Tibial nerve (tissue), 4 donors: ENCODE data around the gene CELSR1. TPM values are rescaled to one million over a fixed set of nuclear protein-coding genes. Genes with fewer than 3 reads are reported as not detected.

ENCODE experiments used
- DNase-seq, 2 donors: peaks; one replicate each; pipeline ENCODE4 v3.0.0-alpha.2; 2019; ENCODE audit warnings: low spot score in 2 of 2
- H3K27ac ChIP-seq, 4 donors: fragments of 200-600 bp; sonication (generic) in 3 of 4; one replicate each; pipeline ENCODE4 v1.5.1; 2017 to 2019; ENCODE audit warnings: mild to moderate bottlenecking in 1 of 4
- H3K27me3 ChIP-seq, 2 donors: fragments of 200-600 bp; sonication (generic) in 1 of 2; one replicate each; pipeline versions ENCODE4 v1.5.1 to v1.6.0; 2017 to 2019
- H3K36me3 ChIP-seq, 3 donors: fragments of 200-600 bp; sonication (generic); one replicate each; pipeline ENCODE4 v1.5.1; 2018 to 2019
- H3K4me1 ChIP-seq, 4 donors: fragments of 200-600 bp; sonication (generic) in 3 of 4; one replicate each; pipeline ENCODE4 v1.5.1; 2017 to 2019
- H3K4me3 ChIP-seq, 4 donors: fragments of 200-600 bp; sonication (generic) in 3 of 4; one replicate each; pipeline ENCODE4 v1.5.1; 2017 to 2019; ENCODE audit warnings: mild to moderate bottlenecking in 1 of 4, moderate library complexity in 1 of 4
- H3K9me3 ChIP-seq, 4 donors: fragments of 200-600 bp; sonication (generic) in 3 of 4; one replicate each; pipeline ENCODE4 v1.5.1; 2017 to 2019
- CTCF ChIP-seq, 5 experiments: fragments of 200-600 bp in 3 of 5; fragments of 450-650 bp in 2 of 5; sonication (generic) in 3 of 5; IDR thresholded peaks; one replicate each; pipeline ENCODE4 v1.5.1; 2016 to 2019; ENCODE audit warnings: antibody characterized with exemption in 5 of 5, mild to moderate bottlenecking in 3 of 5, moderate library complexity in 2 of 5
- EP300 ChIP-seq, 2 donors: sonication (generic); formaldehyde crosslinking; IDR thresholded peaks; one replicate each; pipeline ENCODE4 v1.6.1; 2017; ENCODE audit warnings: antibody characterized with exemption in 2 of 2, mild to moderate bottlenecking in 1 of 2
- POLR2A ChIP-seq, 2 donors: fragments of 450-650 bp; IDR thresholded peaks; one replicate each; pipeline ENCODE4 v1.6.1; 2017; ENCODE audit warnings: antibody characterized with exemption in 2 of 2, mild to moderate bottlenecking in 2 of 2, moderate library complexity in 2 of 2
- WGBS, 2 donors: methylation state at CpG; one replicate each; pipeline ENCODE4 v1.1.5; 2018; 5-methylcytosine and 5-hydroxymethylcytosine counted together
- total RNA-seq, 4 donors: library from RNA; depleted of rRNA; stranded (reverse); fragments of >200 nt; gene quantifications; one replicate each; pipeline ENCODE4 v1.1.0, GENCODE V29; 2016

Gene CELSR1
- total RNA-seq, 4 donors from 2014 or later: 1.0 to 5.9 (median 2.6) TPM

- no peaks in the 10 kb centered on the region for H3K36me3 ChIP-seq
- H3K4me1 ChIP-seq: no peaks in the 10 kb centered on the region
- H3K27ac ChIP-seq: peak overlapping the region in 1 of 4 donors; percentile 30
- no peak for DNase-seq
- no peaks in the 10 kb centered on the region for H3K27me3 ChIP-seq
- no peak overlapping the region for H3K4me3 ChIP-seq
- TF ChIP-seq CTCF (IDR thresholded peaks at IDR 0.05) (no peak), POLR2A (IDR thresholded peaks at IDR 0.05) (no peak), EP300 (IDR thresholded peaks at IDR 0.05) (no peak)
- 64 to 79% methylated on average over 20 of the region's 20 CpGs for WGBS, 2 donors
- no peaks in the 10 kb centered on the region for H3K9me3 ChIP-seq
Observed at GRCh38 chr22:46390105-46390651, 147.2 kb downstream of the CELSR1 start.

GRCh38 chr22:46389081-46389480 is 148.3 kb downstream of the CELSR1 start:
- Histone ChIP-seq H3K36me3 (no peaks in the 10 kb centered on the region), H3K9me3 (no peaks in the 10 kb centered on the region), H3K4me1 (no peaks in the 10 kb centered on the region), H3K4me3 (no peak overlapping the region), H3K27me3 (no peaks in the 10 kb centered on the region), H3K27ac (no peak overlapping the region)
- TF ChIP-seq CTCF (IDR thresholded peaks at IDR 0.05): no peak
- TF ChIP-seq EP300 (IDR thresholded peaks at IDR 0.05): no peak
- no peak for TF ChIP-seq POLR2A (IDR thresholded peaks at IDR 0.05)
- WGBS, 2 donors: 92 to 94% methylated on average over 28 to 30 of the region's 30 CpGs
- DNase-seq: no peak

- no peaks in the 10 kb centered on the region for H3K36me3 ChIP-seq
- WGBS, 2 donors: 82 to 92% methylated on average over 10 of the region's 10 CpGs
- no peaks in the 10 kb centered on the region for H3K4me1 ChIP-seq
- H3K27me3 ChIP-seq: no peaks in the 10 kb centered on the region
- no peaks in the 10 kb centered on the region for H3K9me3 ChIP-seq
- no peak overlapping the region for H3K27ac ChIP-seq
- H3K4me3 ChIP-seq: no peak overlapping the region
- TF ChIP-seq POLR2A (IDR thresholded peaks at IDR 0.05) (no peak), EP300 (IDR thresholded peaks at IDR 0.05) (no peak), CTCF (IDR thresholded peaks at IDR 0.05) (no peak)
- DNase-seq: no peak
Observed at GRCh38 chr22:46388647-46389046, 148.8 kb downstream of the CELSR1 start.

GRCh38 chr22:46387748-46388147 is 149.7 kb downstream of the CELSR1 start:
- WGBS, 2 donors: 84 to 88% methylated on average over 11 of the region's 11 CpGs
- no peak overlapping the region for H3K27ac ChIP-seq
- TF ChIP-seq EP300 (IDR thresholded peaks at IDR 0.05) (no peak), CTCF (IDR thresholded peaks at IDR 0.05) (no peak), POLR2A (IDR thresholded peaks at IDR 0.05) (no peak)
- H3K9me3 ChIP-seq: no peaks in the 10 kb centered on the region
- no peak for DNase-seq
- H3K36me3 ChIP-seq: no peaks in the 10 kb centered on the region
- H3K4me3 ChIP-seq: no peak overlapping the region
- no peaks in the 10 kb centered on the region for H3K4me1 ChIP-seq
- H3K27me3 ChIP-seq: no peaks in the 10 kb centered on the region

GRCh38 chr22:46386312-46386711 is 151.1 kb downstream of the CELSR1 start:
- no peaks in the 10 kb centered on the region for H3K4me1 ChIP-seq
- no peak for TF ChIP-seq CTCF (IDR thresholded peaks at IDR 0.05)
- no peak for TF ChIP-seq POLR2A (IDR thresholded peaks at IDR 0.05)
- no peak for TF ChIP-seq EP300 (IDR thresholded peaks at IDR 0.05)
- H3K27ac ChIP-seq: no peak overlapping the region
- H3K36me3 ChIP-seq: no peaks in the 10 kb centered on the region
- H3K4me3 ChIP-seq: no peak overlapping the region
- no peak for DNase-seq
- 93 to 95% methylated on average over 23 to 27 of the region's 27 CpGs for WGBS, 2 donors
- H3K27me3 ChIP-seq: no peaks in the 10 kb centered on the region
- H3K9me3 ChIP-seq: no peaks in the 10 kb centered on the region
